Panc1 (cell line): Measurements from ENCODE around the gene CADPS2. TPM values are rescaled to one million over a fixed set of nuclear protein-coding genes. Genes with fewer than 3 reads are reported as not detected.

Experiments used
- ATAC-seq: fragments of 200-7000 bp; cut with Tn5 transposase; 2 replicates; pipeline ENCODE4 v1.9.1; 2020; ENCODE audit warnings: mild to moderate bottlenecking, moderate library complexity
- BruUV-seq: library from RNA; stranded (reverse); fragments of 400-500 nt; replicated peaks from 2 replicates; lab custom pipeline; 2021; lab: Mats Ljungman, UMichigan
- CTCF ChIA-PET: fragments of 300-600 bp; sonication (Branson Sonifier 250); formaldehyde crosslinking; loops from one replicate; lab custom pipeline; 2022; ENCODE audit warnings: antibody characterized with exemption; lab: Charles Lee
- POLR2A ChIA-PET: fragments of 300-600 bp; sonication (Branson Sonifier 250); formaldehyde crosslinking; loops from one replicate; lab custom pipeline; 2022; ENCODE audit warnings: antibody characterized with exemption; lab: Charles Lee
- DNase-seq: peaks from one replicate; pipeline ENCODE4 v3.0.0-alpha.2; 2010; ENCODE audit warnings: low read depth, low spot score
- H3K27ac ChIP-seq: 2 replicates; pipeline ENCODE4 v1.5.1; 2011; ENCODE audit warnings: mild to moderate bottlenecking, low read length, inconsistent platforms
- H3K27me3 ChIP-seq: fragments of 200-500 bp; sonication (Bioruptor generic); 2 replicates; pipeline ENCODE4 v1.6.0; 2014; ENCODE audit warnings: low read length, inconsistent platforms; ENCODE audit not compliant: control insufficient read depth, insufficient read depth
- H3K36me3 ChIP-seq: fragments of 200-500 bp; sonication (Bioruptor generic); 2 replicates; pipeline ENCODE4 v1.5.1; 2014; ENCODE audit warnings: inconsistent platforms, mild to moderate bottlenecking, low read length, moderate library complexity; ENCODE audit not compliant: control insufficient read depth, insufficient read depth
- H3K4me1 ChIP-seq: 2 replicates; pipeline ENCODE4 v1.5.1; 2011; ENCODE audit warnings: inconsistent platforms, mild to moderate bottlenecking, low read length, moderate library complexity; ENCODE audit not compliant: control insufficient read depth, insufficient read depth
- H3K4me3 ChIP-seq, 2 experiments: 2 replicates each; pipeline ENCODE4 v1.5.1; 2011 to 2012; ENCODE audit warnings: low read depth in 2 of 2, low read length in 2 of 2, mild to moderate bottlenecking in 2 of 2, inconsistent platforms in 1 of 2, moderate library complexity in 1 of 2
- H3K9me3 ChIP-seq: fragments of 200-500 bp; sonication (Bioruptor generic); 2 replicates; pipeline ENCODE4 v1.5.1; 2014; ENCODE audit warnings: low read depth, mild to moderate bottlenecking, inconsistent platforms, low read length, moderate library complexity; ENCODE audit not compliant: control insufficient read depth, insufficient read depth
- CTCF ChIP-seq: fragments of 450-650 bp; IDR thresholded peaks from 2 replicates; pipeline ENCODE4 v1.5.1; 2017; ENCODE audit warnings: mild to moderate bottlenecking
- POLR2AphosphoS5 ChIP-seq: IDR thresholded peaks from 2 replicates; pipeline ENCODE4 v1.6.1; 2012; ENCODE audit warnings: mild to moderate bottlenecking, low read depth, low read length, moderate library complexity
- REST ChIP-seq, 2 experiments: IDR thresholded peaks; 2 replicates each; pipeline ENCODE4 v1.6.1; 2011 to 2012; ENCODE audit warnings: low read depth in 2 of 2, control low read depth in 1 of 2, low read length in 1 of 2, mild to moderate bottlenecking in 1 of 2, moderate library complexity in 1 of 2; ENCODE audit not compliant: insufficient read depth in 1 of 2
- SIN3A ChIP-seq: IDR thresholded peaks from 2 replicates; pipeline ENCODE4 v1.6.1; 2012; ENCODE audit warnings: low read depth, mild to moderate bottlenecking, low read length, moderate library complexity, borderline replicate concordance; ENCODE audit not compliant: insufficient read depth
- TCF7L2 ChIP-seq: IDR thresholded peaks from 2 replicates; pipeline ENCODE4 v1.6.1; 2011; ENCODE audit warnings: mild to moderate bottlenecking, low read depth, low read length, inconsistent platforms
- in situ Hi-C: cut with HindIII; loops from 2 replicates; pipeline ENCODE4 v1.10.0; 2016; ENCODE audit warnings: low sequenced_read_pairs, low pct_unique_long_range_greater_than_20kb
- intact Hi-C: fragments of 100-400 bp; cut with micrococcal nuclease; formaldehyde crosslinking; loops from one replicate; pipeline ENCODE4 v1.10.0; 2022; ENCODE audit not compliant: unreplicated experiment
- total RNA-seq: library from RNA; stranded (reverse); gene quantifications from one replicate; pipeline ENCODE4 v1.2.1, GENCODE V29; 2021; ENCODE audit not compliant: unreplicated experiment

The CADPS2 gene
- total RNA-seq, 1 experiment from 2014 or later, result 1.6 TPM

- BruUV-seq, result no TSS peak
- CTCF ChIA-PET, result interaction anchor here (0.7 kb wide), 1 partner anchor 1936 kb away, joined by 4 read pairs; no protein-coding TSS in a partner anchor
- in situ Hi-C loops, result no loop called here
Measured at GRCh38 chr7:122412883-122413282, 473.4 kb downstream of the CADPS2 start.

GRCh38 chr7:122412441-122412840 is 473.8 kb downstream of the CADPS2 start:
- in situ Hi-C loops (no loop called here), intact Hi-C loops (no loop called here)
- Histone ChIP-seq H3K4me1 (no peaks in the 10 kb centered on the region), H3K4me3 (no peak overlapping the region), H3K27me3 (no peaks in the 10 kb centered on the region), H3K27ac (no peak overlapping the region), H3K36me3 (no peaks in the 10 kb centered on the region), H3K9me3 (no peaks in the 10 kb centered on the region)
- TF ChIP-seq SIN3A (no peak), REST (IDR thresholded peaks at IDR 0.05; ENCODE audit: insufficient read depth in 1 of 2, low read depth in 2 of 2, low read length in 1 of 2) (no peak), POLR2AphosphoS5 (no peak), CTCF (no peak), TCF7L2 (no peak)
- no TSS peak for BruUV-seq
- no peak for ATAC-seq
- no peak for DNase-seq
- ChIA-PET CTCF (interaction anchor here (0.7 kb wide), 1 partner anchor 1936 kb away, joined by 4 read pairs; no protein-coding TSS in a partner anchor), POLR2A (no interaction called here)

More at GRCh38 chr7:122412883-122413282, 473.4 kb downstream of the CADPS2 start:
- H3K27ac ChIP-seq, result no peak overlapping the region
- no peak overlapping the region for H3K4me3 ChIP-seq
- no peaks in the 10 kb centered on the region for H3K4me1 ChIP-seq
- intact Hi-C loops, result no loop called here
- POLR2A ChIA-PET, result no interaction called here
- no peaks in the 10 kb centered on the region for H3K27me3 ChIP-seq
- no peak for ATAC-seq
- DNase-seq, result no peak
- TF ChIP-seq POLR2AphosphoS5 (no peak), TCF7L2 (no peak), REST (IDR thresholded peaks at IDR 0.05; ENCODE audit: insufficient read depth in 1 of 2, low read depth in 2 of 2, low read length in 1 of 2) (no peak), CTCF (no peak), SIN3A (no peak)
- no peaks in the 10 kb centered on the region for H3K9me3 ChIP-seq
- H3K36me3 ChIP-seq, result no peaks in the 10 kb centered on the region
